ENCODE data around the gene PRKN.

The PRKN gene

DNA sequence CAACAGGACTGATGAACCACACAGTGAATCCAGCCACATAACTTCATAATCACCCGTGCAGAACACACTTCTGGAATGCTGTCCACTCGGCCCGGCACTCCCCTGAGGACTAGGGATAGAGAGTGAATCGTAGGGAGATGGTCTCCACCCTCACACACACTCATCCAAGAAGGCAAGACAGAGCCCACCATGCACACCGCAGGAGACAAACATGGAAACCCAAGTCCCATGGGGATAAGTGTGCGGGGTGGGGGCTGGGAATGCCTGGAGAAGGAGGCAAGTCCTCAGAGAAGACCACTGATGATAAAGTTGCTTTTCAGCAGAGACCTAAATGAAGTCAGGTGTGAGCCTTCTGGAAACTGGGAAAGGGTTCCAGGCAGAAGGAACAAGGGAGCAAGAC lies 1054.5 kb downstream of the PRKN start:
- DNase-seq = no peak

DNA sequence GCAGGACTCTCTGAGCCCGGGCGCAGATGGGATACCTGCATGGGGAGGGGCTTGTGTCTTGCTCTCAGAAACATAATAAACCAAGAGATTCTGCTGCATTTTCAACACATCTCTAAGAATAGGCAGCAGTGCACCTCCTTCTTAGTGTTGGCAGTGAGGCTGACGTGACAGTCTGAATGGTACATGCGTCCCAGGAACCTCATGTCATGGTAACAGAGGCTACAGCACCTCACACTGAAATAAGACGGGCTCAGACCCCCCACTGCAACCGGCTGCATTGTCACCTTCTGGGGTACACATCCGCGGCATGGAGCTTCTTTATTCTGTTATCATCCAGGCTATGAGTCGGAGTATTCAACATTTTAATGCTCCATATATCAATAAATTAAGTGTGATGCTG lies 1056.4 kb downstream of the PRKN start:
- no peak for DNase-seq

DNA sequence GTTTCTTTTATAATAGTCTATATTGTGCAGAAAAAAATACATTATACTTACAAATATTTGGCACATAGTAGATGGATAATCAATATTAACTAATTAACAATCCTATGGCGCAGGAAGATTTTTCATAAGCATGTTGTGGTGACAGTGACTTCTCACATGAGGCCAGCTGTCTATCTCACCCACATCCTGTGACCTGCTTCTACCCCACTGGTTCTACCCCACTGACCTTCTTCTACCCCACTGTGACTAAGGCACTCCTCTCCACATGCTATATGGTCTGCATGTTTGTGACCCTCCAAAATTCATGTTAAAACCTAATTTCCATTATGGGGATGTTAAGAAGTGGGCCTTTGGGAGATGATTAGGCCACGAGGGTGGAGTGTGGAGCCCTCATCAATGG lies 1058.9 kb downstream of the PRKN start:
- no peak for DNase-seq

DNA sequence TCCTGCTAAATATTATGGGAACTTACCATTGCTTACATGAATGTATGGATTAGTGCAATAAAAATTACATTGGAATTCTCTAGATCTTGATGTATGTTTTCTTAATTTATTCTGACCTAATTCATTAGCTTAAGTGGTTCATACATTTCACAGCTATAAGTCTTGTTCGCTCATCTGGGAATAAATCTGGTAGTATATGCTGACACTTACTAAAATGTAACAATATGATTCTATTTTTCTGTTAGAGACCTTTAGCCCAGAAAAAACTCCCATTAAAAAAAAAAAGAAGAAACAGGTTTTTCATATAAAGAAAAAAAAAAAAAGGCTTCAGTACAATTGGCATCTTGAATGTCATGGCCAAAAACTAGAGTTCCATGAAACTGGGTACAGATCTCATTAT lies 1059.6 kb downstream of the PRKN start:
- no peak for DNase-seq

DNA sequence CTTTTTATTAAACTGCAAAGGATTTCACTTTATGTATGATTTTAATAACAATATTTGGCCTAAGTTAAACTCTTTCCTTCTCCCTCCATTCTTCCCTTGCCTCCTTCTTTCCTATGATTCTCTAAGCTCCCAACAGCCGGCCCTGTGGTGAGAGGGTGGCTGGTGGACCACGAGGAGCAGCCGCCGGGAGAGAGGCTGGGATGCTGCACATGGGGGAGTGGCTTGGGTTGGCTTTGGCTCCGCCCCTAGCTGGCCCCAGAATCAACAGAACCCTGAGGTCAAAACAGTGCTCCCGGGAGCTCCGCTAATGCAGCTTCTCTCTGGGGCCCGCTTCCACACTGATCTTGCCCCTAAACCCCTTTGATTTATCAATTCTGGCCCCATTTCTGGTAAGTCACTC lies 1063.9 kb downstream of the PRKN start:
- DNase-seq = no peak

DNA sequence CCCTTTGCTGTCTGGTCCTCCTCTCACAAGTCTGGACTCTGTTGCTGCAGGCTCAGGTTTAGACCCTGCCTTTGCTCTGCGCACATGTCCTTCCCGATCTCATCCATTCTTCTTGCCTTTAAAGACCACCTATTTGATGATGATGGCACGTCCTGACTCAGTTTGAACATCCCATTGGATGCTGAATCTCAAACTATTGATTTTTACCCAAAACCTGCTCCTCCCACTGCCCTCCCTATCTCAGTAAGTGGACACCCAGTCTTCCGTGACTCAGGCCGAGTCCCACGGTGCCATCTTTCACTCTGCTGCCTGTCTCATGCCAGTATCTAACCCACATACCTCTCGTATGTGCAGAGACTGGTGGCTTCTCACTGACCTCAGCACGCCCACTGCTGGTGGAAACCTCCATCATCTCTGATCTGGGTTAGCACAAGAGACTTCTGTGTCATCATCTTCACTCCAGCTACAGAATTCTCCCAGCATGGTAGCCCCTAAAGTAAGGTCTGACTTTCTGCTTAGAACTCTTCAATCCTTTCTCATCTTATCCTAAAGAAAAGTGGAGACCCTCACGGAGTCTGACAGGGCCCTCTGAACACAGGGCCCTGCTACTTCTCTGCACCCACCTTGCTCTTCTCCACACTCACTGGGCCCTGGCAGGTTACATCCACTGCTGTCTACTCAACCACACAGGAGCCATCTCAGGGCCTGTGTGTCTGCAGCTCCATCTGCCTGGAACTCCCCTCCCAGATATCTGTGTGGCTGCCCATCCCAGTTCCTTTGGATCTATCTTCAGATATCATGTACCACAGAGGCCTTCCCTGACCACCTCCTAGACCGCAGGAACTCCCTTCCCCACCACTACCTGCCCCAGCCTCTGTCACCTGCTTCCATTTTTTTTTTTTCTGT lies 1066.6 kb downstream of the PRKN start:
- DNase-seq = no peak

DNA sequence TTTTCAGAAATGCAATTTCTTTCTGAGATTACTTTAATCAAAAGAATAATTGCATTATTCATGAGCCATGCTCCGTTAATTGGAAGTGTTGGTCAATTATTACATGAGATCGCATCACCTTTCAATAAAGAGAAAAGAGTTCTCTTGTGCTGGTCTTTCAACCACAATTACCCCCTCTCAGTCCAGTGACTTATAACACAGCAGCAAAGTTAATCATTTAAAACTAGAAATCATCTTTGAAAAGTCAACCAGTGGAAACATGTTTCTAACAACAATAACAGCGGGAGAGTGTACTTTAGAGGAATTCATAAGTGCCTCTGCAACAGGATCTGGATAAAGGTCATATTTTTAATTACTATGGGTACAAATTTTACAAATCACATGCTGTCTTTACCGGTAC lies 1069.4 kb downstream of the PRKN start:
- no peak for DNase-seq

DNA sequence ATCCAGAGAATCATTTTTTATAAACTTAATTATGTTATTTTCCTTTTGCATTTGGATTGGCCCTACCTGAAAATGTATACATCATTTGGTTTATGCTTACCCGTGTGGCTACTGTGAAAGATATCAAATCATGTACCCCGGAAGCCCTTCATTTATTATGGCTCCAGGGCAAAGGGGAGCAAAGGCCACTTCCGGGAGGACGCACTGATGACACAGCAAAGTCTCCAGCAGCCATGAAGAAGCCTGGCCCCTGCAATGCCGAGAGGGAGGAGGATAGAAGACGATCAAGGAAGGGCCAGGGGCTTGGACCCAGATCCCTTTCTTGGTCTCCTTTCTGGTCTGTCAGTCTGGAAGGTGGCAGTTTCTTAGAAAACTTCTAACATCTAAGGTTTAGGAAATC lies 1073.4 kb downstream of the PRKN start:
- no peak for DNase-seq

DNA sequence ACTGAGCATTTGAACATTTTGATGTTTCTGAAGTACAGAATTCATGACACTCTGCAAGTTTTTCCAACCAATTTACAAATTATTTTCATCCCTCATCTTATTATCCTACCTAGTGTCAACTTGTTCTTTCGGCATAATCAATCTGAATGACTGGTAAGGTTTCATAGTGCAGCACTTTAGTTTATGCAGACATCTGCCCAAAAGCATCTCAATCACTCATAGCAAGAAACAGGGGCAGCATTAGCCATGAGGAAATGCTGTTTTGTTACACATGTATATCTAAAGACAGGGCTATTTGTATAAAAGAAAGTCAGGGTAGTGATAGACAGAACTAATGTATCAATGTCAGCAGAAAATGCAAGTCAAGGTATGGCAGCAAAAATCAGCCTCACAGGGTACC lies 1075.6 kb downstream of the PRKN start:
- no peak for DNase-seq

DNA sequence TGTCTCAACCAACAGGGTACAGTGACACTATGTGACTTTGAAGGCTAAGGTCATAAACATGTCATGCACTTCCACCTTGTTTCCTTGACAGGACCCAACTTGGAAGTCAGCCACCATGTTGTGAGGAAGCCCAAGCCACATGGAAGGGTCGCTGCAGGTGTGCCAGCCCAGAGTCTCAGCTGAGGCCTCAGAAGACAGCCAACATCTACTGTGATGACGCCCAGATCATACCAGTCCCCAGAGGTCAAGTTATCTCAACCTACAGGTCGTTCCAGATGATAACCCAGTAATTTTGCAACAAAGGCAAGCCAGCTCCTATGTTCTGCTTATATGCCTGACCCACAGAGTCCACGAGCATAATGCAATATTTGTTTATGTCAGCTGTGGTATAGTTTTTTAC lies 1077.7 kb downstream of the PRKN start:
- no peak for DNase-seq

DNA sequence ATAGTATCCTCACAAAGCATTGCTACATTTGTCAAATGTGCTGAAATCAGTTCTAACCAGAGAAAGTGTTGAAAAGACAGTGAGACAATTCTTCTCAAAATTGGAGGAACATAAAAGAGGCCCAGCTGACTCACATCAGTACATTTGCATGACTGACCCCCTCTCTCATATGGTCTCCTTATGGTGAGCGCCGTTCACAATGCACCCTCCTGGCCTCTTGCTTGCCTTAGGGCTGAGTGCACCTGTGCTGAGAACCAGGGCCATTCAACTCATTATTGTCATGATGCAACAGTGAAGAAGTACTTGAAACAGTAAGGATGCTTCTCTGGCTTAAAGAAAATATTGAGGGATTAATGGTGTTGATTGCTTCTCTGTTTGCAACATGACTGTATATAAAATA lies 1078.5 kb downstream of the PRKN start:
- DNase-seq = no peak

DNA sequence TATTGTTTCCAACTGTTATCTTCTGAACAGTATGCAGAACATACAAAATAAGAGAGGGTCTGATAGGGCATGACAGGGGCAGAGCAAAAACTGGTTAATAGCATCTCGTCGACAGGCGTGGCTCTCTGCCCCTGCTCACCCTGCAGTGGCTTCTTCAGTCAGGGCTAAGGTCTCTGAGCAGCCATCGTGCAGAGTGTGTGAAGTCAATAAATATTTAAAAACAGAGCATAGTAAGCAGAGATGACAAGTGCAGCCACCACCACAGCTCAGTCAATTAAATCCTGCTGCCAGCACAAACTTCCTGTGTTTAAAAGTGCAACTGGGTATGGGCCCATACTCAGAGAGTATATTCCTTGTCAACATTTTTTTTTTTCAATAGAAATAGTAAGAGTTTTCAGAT lies 1080.3 kb downstream of the PRKN start:
- no peak for DNase-seq

DNA sequence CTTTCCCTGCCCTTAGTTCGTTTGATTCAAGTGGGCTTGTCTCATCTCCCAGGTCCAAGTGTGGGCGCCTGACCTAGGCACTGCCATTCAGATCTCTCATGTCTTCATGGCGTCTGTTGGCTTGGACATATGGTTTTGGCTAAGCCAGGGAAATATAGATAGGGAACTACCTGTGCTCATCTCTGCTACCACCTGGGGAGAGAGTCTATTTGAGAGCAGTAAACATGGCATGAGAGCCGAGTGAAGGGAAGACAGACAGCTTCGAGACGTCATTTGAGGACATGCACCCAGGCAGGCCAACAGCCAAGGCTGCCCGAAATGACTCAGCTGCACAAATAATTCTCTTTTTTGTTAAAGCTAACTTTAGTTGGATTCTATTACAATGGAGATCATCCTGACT lies 1083.0 kb downstream of the PRKN start:
- no peak for DNase-seq

DNA sequence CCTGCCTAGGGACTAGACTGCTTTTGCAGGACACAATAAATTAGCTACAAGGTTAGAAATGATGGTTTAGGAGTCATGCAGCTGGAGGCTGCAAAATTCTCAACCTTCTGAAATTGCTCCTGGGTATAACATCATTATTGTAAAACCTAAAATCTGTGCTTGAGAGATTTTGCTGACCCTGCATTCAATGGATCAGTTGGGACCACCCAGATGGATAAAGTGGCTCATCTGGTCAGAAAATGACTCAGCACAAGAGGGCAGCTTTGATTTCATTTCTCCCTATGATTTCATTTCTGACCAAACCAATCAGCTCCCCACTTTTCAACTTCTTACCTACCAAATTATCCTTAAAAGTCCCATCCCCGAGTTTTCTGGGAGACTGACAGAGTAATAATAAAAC lies 1086.4 kb downstream of the PRKN start:
- DNase-seq = no peak

DNA sequence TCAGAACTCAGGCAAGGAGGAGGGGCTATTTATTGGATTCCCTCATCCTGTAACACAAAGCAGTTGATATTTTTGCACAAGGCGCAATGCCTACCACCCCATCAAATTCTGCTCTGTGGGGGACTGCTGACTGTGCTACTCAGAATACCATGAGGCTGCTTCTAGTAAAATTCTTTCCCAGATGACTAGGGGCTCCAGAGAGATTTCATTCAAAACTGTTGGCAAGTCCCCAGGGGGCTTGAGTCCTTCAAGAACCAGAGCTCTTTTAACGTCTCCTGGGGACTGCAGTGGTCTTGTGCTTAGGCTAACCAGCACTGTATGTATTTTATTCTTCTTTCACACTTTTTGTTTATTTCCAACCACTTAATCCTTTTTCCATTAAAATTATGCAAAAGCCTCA lies 1087.8 kb downstream of the PRKN start:
- no peak for DNase-seq

DNA sequence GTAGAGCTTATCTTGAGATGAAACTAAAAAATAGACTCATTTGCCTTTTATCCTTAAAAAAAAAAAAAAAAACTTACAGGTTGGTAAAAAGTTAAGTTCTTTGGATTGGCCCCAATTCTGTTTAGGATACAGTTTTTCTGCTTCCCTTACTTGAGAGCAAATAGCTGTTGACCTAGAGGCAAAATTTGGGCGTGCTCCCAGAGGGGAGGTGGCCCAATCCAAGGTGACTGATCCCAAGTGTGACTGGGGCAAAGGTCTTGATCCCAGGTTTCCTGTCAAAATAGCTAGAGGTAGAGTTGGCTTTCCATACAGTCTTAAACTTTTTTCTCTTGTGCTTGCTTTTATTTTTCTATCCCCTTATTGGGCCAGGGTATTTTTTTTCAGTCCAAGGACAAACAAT lies 1089.9 kb downstream of the PRKN start:
- DNase-seq = no peak

DNA sequence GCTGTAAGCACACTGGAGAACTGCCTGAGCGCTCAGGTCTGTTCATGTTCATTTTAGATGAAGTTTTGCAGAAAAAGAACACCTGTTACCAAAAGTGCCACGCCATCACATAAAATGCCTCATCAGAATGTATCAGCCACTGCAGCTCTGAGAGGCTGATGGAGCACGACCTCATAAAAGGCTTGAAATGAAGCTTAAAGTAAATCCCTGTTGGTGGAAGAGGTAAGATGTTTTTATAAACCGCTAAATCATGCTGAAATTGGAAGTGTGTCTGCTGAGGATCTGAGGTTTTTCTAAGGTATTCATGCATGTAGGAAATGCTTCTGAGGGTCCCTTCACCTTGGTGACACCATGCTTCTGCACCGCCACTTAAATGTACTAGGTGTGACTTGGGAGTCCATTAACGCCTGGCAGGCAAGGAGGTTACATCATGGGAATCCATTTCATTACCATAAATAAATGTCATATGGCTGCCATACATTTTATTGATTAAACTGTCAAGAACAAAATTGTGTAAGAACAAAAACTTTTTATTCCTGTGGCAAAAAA lies 1090.6 kb downstream of the PRKN start:
- no peak for DNase-seq

DNA sequence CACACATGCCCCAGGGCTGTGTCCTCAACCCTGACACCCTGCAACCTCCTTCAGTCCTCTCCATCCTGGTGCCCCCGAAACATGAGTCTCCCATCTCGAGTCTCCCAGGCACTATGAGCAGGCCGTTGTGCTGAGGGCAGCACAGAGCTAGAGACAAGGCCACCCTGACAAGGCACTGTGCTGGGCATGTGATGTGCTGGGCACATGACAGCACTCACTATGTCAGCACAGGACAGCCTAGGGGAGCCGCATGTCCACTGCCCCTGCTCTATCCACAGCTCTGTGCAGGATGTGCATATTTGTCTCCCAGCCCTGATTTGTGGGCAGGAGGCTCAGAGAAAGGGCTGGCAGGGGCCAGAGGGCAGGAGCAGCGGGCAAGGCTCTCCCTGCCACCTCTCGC lies 1091.6 kb downstream of the PRKN start:
- no peak for DNase-seq

DNA sequence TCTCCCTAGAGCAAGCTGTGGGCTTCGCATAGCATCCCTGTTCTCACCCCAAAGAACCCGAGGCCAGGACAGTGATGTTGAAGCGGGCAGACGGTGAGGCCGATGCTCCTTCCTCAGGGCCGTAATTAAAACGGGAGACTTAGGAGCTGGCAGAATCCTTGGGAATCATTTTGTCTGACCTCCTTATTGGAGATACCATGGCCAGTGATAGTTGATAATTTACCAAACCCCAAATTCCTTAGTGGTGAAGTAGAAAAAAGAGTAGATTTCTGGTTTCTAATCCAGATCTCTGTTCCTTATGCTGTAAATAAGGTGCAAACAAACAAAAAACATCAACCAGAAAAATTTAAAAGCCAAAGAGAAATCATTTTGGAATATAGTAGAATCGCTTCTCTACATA lies 1092.7 kb downstream of the PRKN start:
- DNase-seq = no peak

DNA sequence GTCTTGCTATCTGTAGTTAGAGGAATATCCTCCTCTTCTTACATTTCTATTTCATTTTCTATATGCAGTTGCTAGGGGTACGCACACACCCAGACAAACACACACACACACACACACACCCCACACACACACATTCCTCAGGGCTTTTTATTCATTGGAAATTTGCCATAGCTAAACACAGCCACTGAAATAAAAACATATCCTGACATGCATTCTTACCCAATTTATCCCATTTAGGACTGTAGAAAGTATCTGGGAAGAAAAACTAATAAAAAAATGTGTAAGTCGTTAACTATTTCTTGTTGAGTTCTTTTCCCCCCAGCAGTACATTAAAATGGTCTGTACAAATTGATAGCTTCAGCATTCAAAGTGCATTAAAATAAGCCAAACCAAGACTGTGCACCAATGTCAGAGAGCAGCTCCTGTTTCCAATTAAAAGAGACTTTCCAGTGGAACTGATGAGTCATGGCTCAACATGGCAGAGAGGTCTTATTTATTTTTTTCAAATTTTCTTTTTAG lies 1095.8 kb downstream of the PRKN start:
- no peak for DNase-seq

DNA sequence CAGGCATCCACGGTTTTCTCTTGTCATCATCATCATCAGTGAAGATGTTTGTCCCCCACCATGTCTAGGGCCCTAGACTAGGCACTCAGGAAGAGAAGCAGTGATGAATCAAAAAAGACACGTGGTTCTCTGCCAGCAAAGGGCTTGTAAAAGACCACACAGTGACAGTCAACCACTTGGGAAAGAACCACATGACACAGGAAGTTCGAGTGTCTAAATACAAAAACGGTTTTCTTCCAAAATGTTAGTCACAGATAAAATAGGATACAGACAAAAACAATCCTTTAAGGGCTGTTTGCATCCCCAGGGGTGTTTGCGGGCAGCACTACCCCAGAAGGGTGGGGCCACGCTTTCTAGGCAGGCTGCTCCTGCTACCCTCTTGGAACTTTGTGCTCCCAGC lies 1096.9 kb downstream of the PRKN start:
- no peak for DNase-seq

DNA sequence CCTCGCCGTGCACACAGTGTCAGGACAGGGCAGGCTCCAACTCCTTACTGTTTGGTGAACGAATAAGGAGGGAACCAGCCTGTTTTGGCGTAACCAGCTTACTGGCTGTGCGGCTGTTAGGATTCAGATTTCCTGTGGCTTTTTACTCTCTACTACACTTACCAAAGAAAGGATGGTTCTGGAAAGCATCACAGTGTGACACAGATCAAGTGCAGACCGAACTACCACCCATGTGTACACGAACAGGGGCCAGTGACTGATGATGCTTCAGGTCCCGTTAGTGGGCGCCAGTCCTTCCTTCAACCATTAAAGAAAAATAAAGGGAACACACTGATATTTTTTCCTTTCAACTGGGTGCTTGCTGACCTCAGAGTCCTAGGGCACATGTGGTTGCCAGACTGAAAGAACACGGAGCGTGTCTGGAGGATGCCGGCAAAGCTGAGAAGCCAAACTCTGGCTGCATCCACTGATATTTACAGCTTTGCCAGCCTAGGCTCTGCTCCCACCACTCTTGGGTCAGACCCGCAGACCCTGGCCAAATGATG lies 1101.4 kb downstream of the PRKN start:
- DNase-seq = no peak

DNA sequence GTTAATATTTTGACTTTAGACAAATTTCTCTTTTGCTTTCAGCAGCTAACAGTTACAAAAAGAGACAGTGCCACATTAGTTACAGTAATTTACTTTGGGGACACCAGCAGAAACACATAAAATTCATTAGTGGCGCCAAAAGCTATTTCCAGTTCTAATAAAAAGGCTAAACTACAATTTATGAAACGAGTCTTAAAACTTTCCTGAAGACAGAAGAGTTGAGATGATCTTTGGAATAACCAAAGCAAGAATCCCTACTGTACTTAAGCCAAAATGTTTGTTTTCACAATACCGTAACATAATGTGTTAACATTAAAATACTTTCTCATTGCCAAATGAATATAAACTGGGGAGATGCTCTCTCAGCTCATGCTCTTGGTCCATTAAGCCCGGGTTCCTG lies 1103.5 kb downstream of the PRKN start:
- DNase-seq = no peak

DNA sequence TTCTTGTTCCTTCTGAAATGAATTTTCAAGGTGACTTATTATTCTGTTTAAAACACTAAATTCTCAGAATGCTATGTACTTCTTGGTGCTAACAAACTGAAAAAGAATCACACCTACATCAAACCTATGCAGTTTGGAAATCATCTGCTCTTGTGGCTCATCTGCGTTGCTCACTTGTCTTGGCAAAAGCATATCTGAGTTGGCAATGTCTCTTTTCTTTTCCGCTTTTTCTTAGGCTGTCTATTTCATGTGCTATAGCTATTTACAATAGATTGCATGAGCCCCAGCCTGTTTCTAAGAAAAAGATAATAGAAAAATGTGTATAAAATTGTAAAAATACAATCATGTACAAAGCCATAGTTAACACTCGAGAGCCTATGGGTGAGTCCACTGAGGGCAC lies 1104.8 kb downstream of the PRKN start:
- no peak for DNase-seq

Data from CD4-positive, alpha-beta T cell treated with Interleukin-12 subunit alpha and Interleukin-12 subunit beta, for 1 hour (primary cell).